Fibroblast of pulmonary artery (primary cell): ENCODE results near the gene LSM12.

Experiments used
- DNase-seq: peaks from one replicate; pipeline ENCODE4 v3.0.0-alpha.2; 2010; ENCODE audit warnings: low read depth
- H3K4me3 ChIP-seq: replicated peaks from 2 replicates; pipeline ENCODE4 v1.5.1; 2011; ENCODE audit warnings: low read depth, mild to moderate bottlenecking, control low read depth, low read length, moderate library complexity
- CTCF ChIP-seq: IDR thresholded peaks from 2 replicates; pipeline ENCODE4 v1.5.1; 2011; ENCODE audit warnings: mild to moderate bottlenecking, control low read depth, low read length, inconsistent platforms; ENCODE audit errors: missing control alignments

The LSM12 gene

GRCh38 chr17:44065668-44066203, 735 bp downstream of the LSM12 start:
- H3K4me3 ChIP-seq, result peak overlapping the region; percentile 95
- peak; percentile 14 for DNase-seq
- TF ChIP-seq CTCF, result no peak

GRCh38 chr17:44063704-44064639, 2.5 kb downstream of the LSM12 start:
- no peak for TF ChIP-seq CTCF
- H3K4me3 ChIP-seq, result no peak overlapping the region
- DNase-seq, result no peak

- DNase-seq, result no peak
- H3K4me3 ChIP-seq, result no peak overlapping the region
- no peak for TF ChIP-seq CTCF
These were observed 3.6 kb downstream of the LSM12 start for GRCh38 chr17:44062871-44063270.

- H3K4me3 ChIP-seq, result no peak overlapping the region
- TF ChIP-seq CTCF, result no peak
- no peak for DNase-seq
These were observed 5.0 kb downstream of the LSM12 start for GRCh38 chr17:44061446-44061845.

GRCh38 chr17:44059101-44059892, 7.2 kb downstream of the LSM12 start:
- no peak for TF ChIP-seq CTCF
- no peak for DNase-seq
- no peak overlapping the region for H3K4me3 ChIP-seq

GRCh38 chr17:44053125-44053872, 13.2 kb downstream of the LSM12 start:
- no peak overlapping the region for H3K4me3 ChIP-seq
- no peak for TF ChIP-seq CTCF
- no peak for DNase-seq
